HUES64 (cell line): ENCODE measurements around the gene PDE4D.
A peak's percentile ranks its signal among the peaks of the same experiment; 100 is the strongest.

Experiments used
- H3K27ac ChIP-seq: 2 replicates; pipeline ENCODE4 v1.7.0; 2013; ENCODE audit warnings: low read depth, low read length, inconsistent platforms
- H3K27me3 ChIP-seq: 2 replicates; pipeline ENCODE4 v1.6.1; 2013; ENCODE audit warnings: mild to moderate bottlenecking, low read length; ENCODE audit not compliant: insufficient read depth
- H3K36me3 ChIP-seq: 2 replicates; pipeline ENCODE4 v1.6.1; 2013; ENCODE audit warnings: mild to moderate bottlenecking, low read length; ENCODE audit not compliant: insufficient read depth
- H3K4me1 ChIP-seq: 2 replicates; pipeline ENCODE4 v1.6.1; 2013; ENCODE audit warnings: mild to moderate bottlenecking, low read length, moderate library complexity; ENCODE audit not compliant: insufficient read depth
- H3K4me3 ChIP-seq: 2 replicates; pipeline ENCODE4 v1.5.1; 2013; ENCODE audit warnings: mild to moderate bottlenecking, low read length, moderate library complexity
- H3K9ac ChIP-seq: 2 replicates; pipeline ENCODE4 v1.6.1; 2013; ENCODE audit warnings: mild to moderate bottlenecking, low read depth, low read length
- H3K9me3 ChIP-seq: 2 replicates; pipeline ENCODE4 v1.6.1; 2013; ENCODE audit warnings: low read depth, low read length; ENCODE audit not compliant: insufficient read depth
- WGBS: fragments of 150-250, 120-280 bp; methylation state at CpG from one replicate; pipeline ENCODE4 v1.1.7; 2013; ENCODE audit warnings: missing lambda C conversion rate; 5-methylcytosine and 5-hydroxymethylcytosine counted together

Gene PDE4D

GRCh38 chr5:59136549-59136948, 757.0 kb downstream of the PDE4D start:
- H3K9me3 ChIP-seq = no peaks in the 10 kb centered on the region
- no peaks in the 10 kb centered on the region for H3K27me3 ChIP-seq
- H3K4me1 ChIP-seq = no peaks in the 10 kb centered on the region
- H3K27ac ChIP-seq = no peak overlapping the region
- H3K9ac ChIP-seq = no peak overlapping the region
- no peak overlapping the region for H3K4me3 ChIP-seq
- H3K36me3 ChIP-seq = no peaks in the 10 kb centered on the region
- WGBS = 82% methylated on average over 1 of the region's 2 CpGs

GRCh38 chr5:59134471-59135163, 758.9 kb downstream of the PDE4D start:
- Histone ChIP-seq H3K9me3 (no peaks in the 10 kb centered on the region), H3K36me3 (no peaks in the 10 kb centered on the region), H3K27ac (no peak overlapping the region), H3K9ac (no peak overlapping the region), H3K4me3 (no peak overlapping the region), H3K27me3 (no peaks in the 10 kb centered on the region), H3K4me1 (peaks cover 16% of the 10 kb centered on the region)
- 92% methylated on average over 3 of the region's 5 CpGs for WGBS

- H3K27ac ChIP-seq = no peak overlapping the region
- H3K36me3 ChIP-seq = no peaks in the 10 kb centered on the region
- no peaks in the 10 kb centered on the region for H3K27me3 ChIP-seq
- peaks cover 18% of the 10 kb centered on the region for H3K4me1 ChIP-seq
- WGBS = 91% methylated on average over 2 of the region's 2 CpGs
- H3K9ac ChIP-seq = no peak overlapping the region
- H3K4me3 ChIP-seq = no peak overlapping the region
- no peaks in the 10 kb centered on the region for H3K9me3 ChIP-seq
Observed at GRCh38 chr5:59133764-59134261, 759.7 kb downstream of the PDE4D start.

- Histone ChIP-seq H3K9me3 (no peaks in the 10 kb centered on the region), H3K4me3 (no peak overlapping the region), H3K4me1 (peaks cover 31% of the 10 kb centered on the region), H3K9ac (no peak overlapping the region), H3K36me3 (no peaks in the 10 kb centered on the region), H3K27me3 (no peaks in the 10 kb centered on the region), H3K27ac (no peak overlapping the region)
- WGBS = 100% methylated on average over 3 of the region's 5 CpGs
Observed at GRCh38 chr5:59132131-59132530, 761.4 kb downstream of the PDE4D start.

- WGBS = 96% methylated on average over 2 of the region's 2 CpGs
Observed at GRCh38 chr5:59130431-59130830, 763.1 kb downstream of the PDE4D start.

GRCh38 chr5:59128646-59129290, 764.8 kb downstream of the PDE4D start:
- WGBS = 100% methylated on average over 1 of the region's 1 CpG
- H3K27ac ChIP-seq = no peak overlapping the region
- no peaks in the 10 kb centered on the region for H3K36me3 ChIP-seq
- H3K9me3 ChIP-seq = no peaks in the 10 kb centered on the region
- no peak overlapping the region for H3K9ac ChIP-seq
- H3K4me1 ChIP-seq = peaks cover 65% of the 10 kb centered on the region
- no peak overlapping the region for H3K4me3 ChIP-seq
- no peaks in the 10 kb centered on the region for H3K27me3 ChIP-seq

More at GRCh38 chr5:59130431-59130830, 763.1 kb downstream of the PDE4D start:
- peaks cover 48% of the 10 kb centered on the region for H3K4me1 ChIP-seq
- no peak overlapping the region for H3K9ac ChIP-seq
- no peak overlapping the region for H3K4me3 ChIP-seq
- H3K27me3 ChIP-seq = no peaks in the 10 kb centered on the region
- no peak overlapping the region for H3K27ac ChIP-seq
- no peaks in the 10 kb centered on the region for H3K36me3 ChIP-seq
- H3K9me3 ChIP-seq = no peaks in the 10 kb centered on the region

GRCh38 chr5:59126708-59127573, 766.6 kb downstream of the PDE4D start:
- H3K4me1 ChIP-seq = peaks cover 68% of the 10 kb centered on the region
- peak overlapping the region; percentile 46 for H3K4me3 ChIP-seq
- no peaks in the 10 kb centered on the region for H3K36me3 ChIP-seq
- WGBS = 47% methylated on average over 10 of the region's 15 CpGs
- H3K9me3 ChIP-seq = no peaks in the 10 kb centered on the region
- H3K9ac ChIP-seq = peak overlapping the region; percentile 76
- H3K27me3 ChIP-seq = no peaks in the 10 kb centered on the region
- peak overlapping the region; percentile 96 for H3K27ac ChIP-seq

GRCh38 chr5:59126016-59126707, 767.4 kb downstream of the PDE4D start:
- H3K9ac ChIP-seq = peak overlapping the region; percentile 76; the same call in 1 of the 2 replicates
- 60% methylated on average over 4 of the region's 5 CpGs for WGBS
- H3K9me3 ChIP-seq = no peaks in the 10 kb centered on the region
- peak overlapping the region; percentile 96 for H3K27ac ChIP-seq
- no peak overlapping the region for H3K4me3 ChIP-seq
- H3K27me3 ChIP-seq = no peaks in the 10 kb centered on the region
- H3K4me1 ChIP-seq = peaks cover 65% of the 10 kb centered on the region
- H3K36me3 ChIP-seq = no peaks in the 10 kb centered on the region

- H3K9me3 ChIP-seq = no peaks in the 10 kb centered on the region
- 66% methylated on average over 9 of the region's 9 CpGs for WGBS
- no peaks in the 10 kb centered on the region for H3K36me3 ChIP-seq
- peaks cover 56% of the 10 kb centered on the region for H3K4me1 ChIP-seq
- no peak overlapping the region for H3K9ac ChIP-seq
- H3K27me3 ChIP-seq = no peaks in the 10 kb centered on the region
- no peak overlapping the region for H3K4me3 ChIP-seq
- peak overlapping the region; percentile 17; the same call in 1 of the 2 replicates for H3K27ac ChIP-seq
Observed at GRCh38 chr5:59125011-59125961, 768.2 kb downstream of the PDE4D start.
